GM23248 (cell line): Measurements from ENCODE around the gene THSD4. TPM values are rescaled to one million over a fixed set of nuclear protein-coding genes. Genes with fewer than 3 reads are reported as not detected.

ENCODE experiments used
- DNase-seq: peaks from one replicate; pipeline ENCODE4 v3.0.0-alpha.2; 2015
- H2AFZ ChIP-seq: fragments of 200-600 bp; sonication (generic); 2 replicates; pipeline ENCODE4 v1.6.1; 2016; ENCODE audit warnings: antibody characterized with exemption
- H3F3A ChIP-seq: fragments of 200-600 bp; sonication (generic); 2 replicates; pipeline ENCODE4 v1.6.1; 2016; ENCODE audit warnings: mild to moderate bottlenecking, antibody characterized with exemption, mixed run types; ENCODE audit not compliant: insufficient read depth
- H3K27ac ChIP-seq: fragments of 200-600 bp; sonication (generic); 2 replicates; pipeline ENCODE4 v1.5.1; 2016; ENCODE audit warnings: mild to moderate bottlenecking
- H3K27me3 ChIP-seq: fragments of 200-600 bp; sonication (generic); replicated peaks from 2 replicates; pipeline ENCODE4 v1.6.1; 2016; ENCODE audit warnings: mild to moderate bottlenecking; ENCODE audit not compliant: insufficient read depth
- H3K36me3 ChIP-seq: fragments of 200-600 bp; sonication (generic); 2 replicates; pipeline ENCODE4 v1.6.1; 2016; ENCODE audit warnings: low read depth, mild to moderate bottlenecking
- H3K4me1 ChIP-seq: fragments of 200-600 bp; sonication (generic); 2 replicates; pipeline ENCODE4 v1.6.1; 2016; ENCODE audit warnings: mild to moderate bottlenecking; ENCODE audit not compliant: insufficient read depth
- H3K4me2 ChIP-seq: fragments of 200-600 bp; sonication (generic); one replicate; pipeline ENCODE4 v1.6.1; 2016; ENCODE audit warnings: mild to moderate bottlenecking; ENCODE audit not compliant: unreplicated experiment
- H3K4me3 ChIP-seq: fragments of 200-600 bp; sonication (generic); 2 replicates; pipeline ENCODE4 v1.5.1; 2016; ENCODE audit warnings: mild to moderate bottlenecking
- H3K79me2 ChIP-seq: fragments of 200-600 bp; sonication (generic); 2 replicates; pipeline ENCODE4 v1.6.1; 2016; ENCODE audit warnings: mild to moderate bottlenecking; ENCODE audit not compliant: insufficient read depth
- H3K9ac ChIP-seq: fragments of 200-600 bp; sonication (generic); 2 replicates; pipeline ENCODE4 v1.6.1; 2016; ENCODE audit warnings: mild to moderate bottlenecking
- H3K9me2 ChIP-seq: fragments of 200-600 bp; sonication (generic); 2 replicates; pipeline ENCODE4 v1.6.1; 2016; ENCODE audit warnings: mixed run types, mild to moderate bottlenecking, moderate library complexity; ENCODE audit not compliant: insufficient read depth
- H3K9me3 ChIP-seq: fragments of 200-600 bp; sonication (generic); one replicate; pipeline ENCODE4 v1.6.1; 2017; ENCODE audit warnings: low read depth
- H4K20me1 ChIP-seq: fragments of 200-600 bp; sonication (generic); 2 replicates; pipeline ENCODE4 v1.6.0; 2016; ENCODE audit not compliant: insufficient read depth
- EZH2 ChIP-seq: fragments of 200-600 bp; sonication (generic); IDR thresholded peaks from 2 replicates; pipeline ENCODE4 v1.6.1; 2018; ENCODE audit warnings: antibody characterized with exemption, mild to moderate bottlenecking; ENCODE audit not compliant: insufficient read depth, poor library complexity, severe bottlenecking
- EZH2phosphoT487 ChIP-seq: fragments of 200-600 bp; sonication (generic); IDR thresholded peaks from 2 replicates; pipeline ENCODE4 v1.6.1; 2018; ENCODE audit warnings: antibody characterized with exemption, moderate library complexity, mild to moderate bottlenecking, low read depth; ENCODE audit not compliant: insufficient read depth
- WGBS, 2 experiments: methylation state at CpG; one replicate each; pipeline ENCODE4 v1.1.6; 2015 to 2017; ENCODE audit warnings: low lambda C conversion rate in 2 of 2, low coverage in 1 of 2; ENCODE audit errors: missing lambda C conversion rate in 2 of 2; 5-methylcytosine and 5-hydroxymethylcytosine counted together
- in situ Hi-C: fragments of 300-500 bp; cut with MboI; formaldehyde crosslinking; loops from 2 replicates; pipeline ENCODE4 v1.15.0; 2020
- polyA plus RNA-seq: library from polyadenylated mRNA; unstranded; fragments of >200 nt; fragmentation: Nextera tagmentation; extraction: Ambion mirVana; gene quantifications from 2 replicates; pipeline ENCODE4 v1.2.1, GENCODE V29; 2016
- total RNA-seq: library from RNA; depleted of rRNA; stranded (reverse); fragments of >200 nt; shearing (Covaris generic); gene quantifications from 2 replicates; pipeline ENCODE4 v1.2.3, GENCODE V29; 2014

Gene THSD4
- total and polyA plus RNA-seq, 2 experiments from 2014 or later = 14.2 to 58.9 TPM

DNA sequence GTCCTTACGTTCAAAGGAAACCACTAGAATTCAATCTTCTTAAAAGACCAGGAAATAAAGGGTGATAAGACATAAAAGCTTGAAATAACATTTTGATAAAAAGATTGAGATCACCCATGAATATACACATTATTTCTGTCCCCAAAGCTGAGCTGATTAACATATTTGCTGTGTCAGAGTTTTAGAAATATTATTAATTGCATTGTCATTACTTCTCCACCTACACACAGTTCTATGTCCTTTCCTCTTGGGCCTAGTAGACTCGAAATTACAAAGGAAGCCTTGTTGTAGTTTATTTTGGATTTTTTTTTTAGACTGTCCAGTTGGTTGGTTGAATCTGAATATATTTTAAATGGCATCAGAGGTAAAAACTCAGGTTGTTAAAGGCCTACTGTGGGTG is 614.0 kb downstream of the THSD4 start:
- DNase-seq = no peak
- H3K79me2 ChIP-seq = no peaks in the 10 kb centered on the region
- no peaks in the 10 kb centered on the region; the same call in 1 of the 2 replicates for H3K36me3 ChIP-seq
- no peaks in the 10 kb centered on the region for H3K9me2 ChIP-seq
- no peak overlapping the region for H3K4me2 ChIP-seq
- H3F3A ChIP-seq = no peaks in the 10 kb centered on the region
- no peak overlapping the region for H3K4me3 ChIP-seq
- TF ChIP-seq EZH2 = no peak
- no peak for TF ChIP-seq EZH2phosphoT487
- H3K9ac ChIP-seq = no peak overlapping the region
- in situ Hi-C loops = no loop called here
- H3K9me3 ChIP-seq = no peaks in the 10 kb centered on the region
- WGBS, 2 experiments = 62 to 66% methylated on average over 2 of the region's 2 CpGs
- H3K27me3 ChIP-seq = no peaks in the 10 kb centered on the region
- no peak overlapping the region for H2AFZ ChIP-seq
- no peak overlapping the region for H3K27ac ChIP-seq
- peaks cover 3% of the 10 kb centered on the region; the same call in 1 of the 2 replicates for H3K4me1 ChIP-seq
- H4K20me1 ChIP-seq = no peaks in the 10 kb centered on the region

DNA sequence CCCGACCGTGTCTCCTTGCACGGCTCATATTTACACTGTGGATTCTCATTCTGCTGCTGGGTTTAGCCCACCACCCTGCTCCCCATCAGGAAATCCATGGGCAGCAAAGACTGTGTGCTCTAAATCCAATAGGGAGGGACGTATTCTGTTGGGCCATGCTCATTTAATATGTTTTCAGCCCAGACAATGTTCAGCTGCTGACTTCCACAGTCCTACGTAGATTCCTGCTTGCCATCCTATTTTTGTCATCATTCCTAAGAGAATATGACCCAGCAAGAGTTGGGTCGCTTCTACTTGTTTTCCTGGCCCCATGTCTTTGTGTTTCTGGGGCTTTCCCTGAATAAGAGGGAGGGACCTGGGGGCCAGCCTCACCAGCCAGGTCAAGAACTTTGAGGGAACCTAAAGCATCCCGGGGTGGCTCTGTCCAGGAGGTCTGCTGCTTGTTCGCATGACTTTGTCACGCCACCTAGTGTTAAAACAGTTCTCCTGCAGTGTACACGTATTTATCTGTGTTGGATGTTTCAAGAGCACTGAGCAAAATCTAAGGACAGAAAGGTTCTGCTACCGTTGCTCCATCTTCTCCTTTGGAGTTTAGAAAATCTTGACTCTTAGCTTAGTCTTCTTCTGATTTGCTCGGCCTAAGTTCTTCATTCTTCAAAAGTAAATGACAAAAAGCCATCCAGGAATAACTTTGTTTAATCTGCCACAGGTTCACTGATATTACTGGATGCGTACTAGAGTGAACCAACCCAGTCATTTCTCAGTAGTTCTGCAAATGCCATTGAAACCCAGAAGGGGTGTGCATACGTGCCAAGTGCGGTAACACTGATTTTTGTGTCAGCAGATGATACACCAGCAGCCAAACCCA is 615.2 kb downstream of the THSD4 start:
- in situ Hi-C loops = loop anchor here (10.0 kb wide), 1 partner anchor 276 kb away; no protein-coding TSS in a partner anchor
- Histone ChIP-seq H3K9me2 (no peaks in the 10 kb centered on the region), H3K27me3 (no peaks in the 10 kb centered on the region), H4K20me1 (no peaks in the 10 kb centered on the region), H2AFZ (no peak overlapping the region), H3K9ac (no peak overlapping the region), H3K4me2 (no peak overlapping the region), H3F3A (no peaks in the 10 kb centered on the region), H3K4me1 (peaks cover 3% of the 10 kb centered on the region; the same call in 1 of the 2 replicates), H3K36me3 (no peaks in the 10 kb centered on the region; the same call in 1 of the 2 replicates), H3K9me3 (no peaks in the 10 kb centered on the region), H3K4me3 (no peak overlapping the region), H3K27ac (no peak overlapping the region), H3K79me2 (no peaks in the 10 kb centered on the region)
- DNase-seq = peak; percentile 74
- no peak for TF ChIP-seq EZH2phosphoT487
- TF ChIP-seq EZH2 = no peak
- WGBS, 2 experiments = 35 to 37% methylated on average over 15 of the region's 15 CpGs

DNA sequence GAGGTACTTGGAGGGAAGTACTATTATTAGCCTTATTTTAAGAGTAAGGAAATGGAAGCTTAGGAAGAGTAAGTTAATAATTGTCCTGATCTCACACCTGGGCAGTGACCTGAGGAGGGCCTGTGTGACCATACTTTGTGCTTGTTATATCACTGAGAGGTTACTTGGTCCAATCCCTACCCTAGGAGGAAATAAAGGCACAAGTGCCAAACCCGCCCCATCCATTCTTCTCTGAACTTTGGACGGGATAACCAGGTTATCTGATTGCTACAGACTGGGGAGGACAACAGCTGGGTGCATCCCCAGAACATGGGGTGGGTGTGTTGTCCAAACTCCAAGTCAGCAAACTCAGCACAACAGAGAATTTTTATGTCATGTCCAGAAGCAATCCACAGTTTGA is 617.4 kb downstream of the THSD4 start:
- 88 to 91% methylated on average over 2 of the region's 2 CpGs for WGBS, 2 experiments
- in situ Hi-C loops = loop anchor here (10.0 kb wide), 1 partner anchor 278 kb away; no protein-coding TSS in a partner anchor

GRCh38 chr15:71733122-71733521 is 617.9 kb downstream of the THSD4 start:
- Histone ChIP-seq H3K36me3 (no peaks in the 10 kb centered on the region; the same call in 1 of the 2 replicates), H3K9ac (no peak overlapping the region), H3K9me3 (no peaks in the 10 kb centered on the region), H4K20me1 (no peaks in the 10 kb centered on the region), H3K9me2 (no peaks in the 10 kb centered on the region), H2AFZ (no peak overlapping the region), H3K79me2 (no peaks in the 10 kb centered on the region), H3K27me3 (no peaks in the 10 kb centered on the region), H3F3A (no peaks in the 10 kb centered on the region), H3K4me2 (no peak overlapping the region), H3K4me1 (peaks cover 3% of the 10 kb centered on the region; the same call in 1 of the 2 replicates), H3K4me3 (no peak overlapping the region), H3K27ac (no peak overlapping the region)
- no peak for DNase-seq
- 87 to 96% methylated on average over 1 of the region's 1 CpG for WGBS, 2 experiments
- in situ Hi-C loops = loop anchor here (10.0 kb wide), 1 partner anchor 278 kb away; no protein-coding TSS in a partner anchor
- no peak for TF ChIP-seq EZH2
- TF ChIP-seq EZH2phosphoT487 = no peak

More for the DNA sequence above, 617.4 kb downstream of the THSD4 start:
- Histone ChIP-seq H3K4me3 (no peak overlapping the region), H3K9me2 (no peaks in the 10 kb centered on the region), H3F3A (no peaks in the 10 kb centered on the region), H3K36me3 (no peaks in the 10 kb centered on the region; the same call in 1 of the 2 replicates), H3K4me2 (no peak overlapping the region), H3K79me2 (no peaks in the 10 kb centered on the region), H3K4me1 (peaks cover 3% of the 10 kb centered on the region; the same call in 1 of the 2 replicates), H3K27ac (no peak overlapping the region), H3K27me3 (no peaks in the 10 kb centered on the region), H3K9me3 (no peaks in the 10 kb centered on the region), H3K9ac (no peak overlapping the region), H2AFZ (no peak overlapping the region), H4K20me1 (no peaks in the 10 kb centered on the region)
- no peak for TF ChIP-seq EZH2phosphoT487
- TF ChIP-seq EZH2 = no peak
- no peak for DNase-seq
